Gastroesophageal sphincter (tissue), 3 donors: ENCODE results near the gene EXOC3L1.

Source experiments
- EP300 ChIP-seq: sonication (generic); formaldehyde crosslinking; IDR thresholded peaks from one replicate; pipeline ENCODE4 v1.6.1; 2017; ENCODE audit warnings: antibody characterized with exemption, mild to moderate bottlenecking
- TF ChIP-seq, protein P1 (sequence below), 4 experiments: fragments of 200-600 bp in 2 of 4; fragments of 450-650 bp in 2 of 4; sonication (generic) in 1 of 4; IDR thresholded peaks; one replicate each; pipeline ENCODE4 v1.5.1; 2017 to 2019; ENCODE audit warnings: antibody characterized with exemption in 4 of 4, mild to moderate bottlenecking in 2 of 4, moderate library complexity in 2 of 4

DNA sequence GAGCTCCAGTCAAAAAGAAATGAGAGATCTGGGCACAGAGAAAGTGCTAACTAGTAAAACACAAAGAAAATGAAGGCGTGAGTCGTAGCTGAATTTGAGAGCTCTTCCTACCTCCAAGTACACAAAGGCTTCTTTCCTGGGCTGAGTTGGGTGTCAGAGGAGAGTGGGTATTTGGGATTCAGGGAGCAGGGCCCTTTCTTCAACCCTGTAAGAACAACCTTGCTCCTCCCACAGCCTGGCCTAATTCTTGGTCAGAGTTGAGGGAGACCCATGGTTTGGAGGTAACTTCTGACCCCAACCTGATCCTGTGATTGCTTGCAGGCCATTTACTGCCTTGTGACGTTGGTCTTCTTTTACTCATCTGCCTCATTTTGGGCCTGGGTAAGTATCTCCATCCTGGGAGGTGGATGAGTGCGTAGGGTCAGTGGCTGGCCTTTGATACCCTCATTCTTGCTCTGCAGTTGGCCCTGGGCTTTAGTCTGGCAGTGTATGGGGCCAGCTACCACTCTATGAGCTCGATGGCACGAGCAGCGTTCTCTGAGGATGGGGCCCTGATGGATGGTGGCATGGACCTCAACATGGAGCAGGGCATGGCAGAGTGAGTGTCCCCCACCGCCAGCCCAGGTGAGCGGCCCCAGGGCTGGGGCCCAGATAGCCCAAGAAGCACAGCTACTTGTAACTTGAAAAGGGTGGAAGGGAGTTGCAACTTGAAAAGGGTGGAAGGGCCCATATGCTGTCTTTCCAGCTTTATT lies 38.3 kb upstream of the EXOC3L1 start:
- no peak for TF ChIP-seq EP300
- TF ChIP-seq, protein P1, sequence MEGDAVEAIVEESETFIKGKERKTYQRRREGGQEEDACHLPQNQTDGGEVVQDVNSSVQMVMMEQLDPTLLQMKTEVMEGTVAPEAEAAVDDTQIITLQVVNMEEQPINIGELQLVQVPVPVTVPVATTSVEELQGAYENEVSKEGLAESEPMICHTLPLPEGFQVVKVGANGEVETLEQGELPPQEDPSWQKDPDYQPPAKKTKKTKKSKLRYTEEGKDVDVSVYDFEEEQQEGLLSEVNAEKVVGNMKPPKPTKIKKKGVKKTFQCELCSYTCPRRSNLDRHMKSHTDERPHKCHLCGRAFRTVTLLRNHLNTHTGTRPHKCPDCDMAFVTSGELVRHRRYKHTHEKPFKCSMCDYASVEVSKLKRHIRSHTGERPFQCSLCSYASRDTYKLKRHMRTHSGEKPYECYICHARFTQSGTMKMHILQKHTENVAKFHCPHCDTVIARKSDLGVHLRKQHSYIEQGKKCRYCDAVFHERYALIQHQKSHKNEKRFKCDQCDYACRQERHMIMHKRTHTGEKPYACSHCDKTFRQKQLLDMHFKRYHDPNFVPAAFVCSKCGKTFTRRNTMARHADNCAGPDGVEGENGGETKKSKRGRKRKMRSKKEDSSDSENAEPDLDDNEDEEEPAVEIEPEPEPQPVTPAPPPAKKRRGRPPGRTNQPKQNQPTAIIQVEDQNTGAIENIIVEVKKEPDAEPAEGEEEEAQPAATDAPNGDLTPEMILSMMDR (IDR thresholded peaks at IDR 0.05): no peak
